WTC11 (cell line): Measurements from ENCODE around the gene TNFRSF4.

ENCODE experiments used
- ARID4B ChIP-seq: sonication (generic); formaldehyde crosslinking; IDR thresholded peaks from 2 replicates; pipeline ENCODE4 v1.8.0; 2023; ENCODE audit warnings: missing genetic modification reagents, mild to moderate bottlenecking, borderline replicate concordance
- CDX4 ChIP-seq: fragments of 250-450 bp; sonication (Bioruptor Pico); IDR thresholded peaks from 2 replicates; pipeline ENCODE4 v1.9.0; 2021; ENCODE audit warnings: moderate library complexity, mild to moderate bottlenecking, inconsistent platforms, borderline replicate concordance
- ESRRA ChIP-seq: sonication (generic); formaldehyde crosslinking; IDR thresholded peaks from 2 replicates; pipeline ENCODE4 v1.8.1; 2022; ENCODE audit warnings: mild to moderate bottlenecking, missing genetic modification reagents, borderline replicate concordance
- IRF2 ChIP-seq: sonication (generic); formaldehyde crosslinking; IDR thresholded peaks from 2 replicates; pipeline ENCODE4 v1.8.0; 2022; ENCODE audit warnings: low read depth, missing genetic modification reagents, borderline replicate concordance
- MAX ChIP-seq: sonication (generic); formaldehyde crosslinking; IDR thresholded peaks from 2 replicates; pipeline ENCODE4 v1.8.0; 2022; ENCODE audit warnings: mild to moderate bottlenecking, missing genetic modification reagents
- NFE2L1 ChIP-seq: sonication (generic); formaldehyde crosslinking; IDR thresholded peaks from 2 replicates; pipeline ENCODE4 v1.8.1; 2023; ENCODE audit warnings: missing genetic modification reagents
- STAT6 ChIP-seq: sonication (generic); formaldehyde crosslinking; conservative IDR thresholded peaks from 2 replicates; pipeline ENCODE4 v1.8.1; 2023; ENCODE audit warnings: mild to moderate bottlenecking, low read depth, missing genetic modification reagents, moderate library complexity
- USF1 ChIP-seq: sonication (generic); formaldehyde crosslinking; IDR thresholded peaks from 2 replicates; pipeline ENCODE4 v1.8.0; 2022; ENCODE audit warnings: mild to moderate bottlenecking, missing genetic modification reagents
- ZNF232 ChIP-seq: sonication (generic); formaldehyde crosslinking; IDR thresholded peaks from 2 replicates; pipeline ENCODE4 v1.8.0; 2022; ENCODE audit warnings: mild to moderate bottlenecking, missing genetic modification reagents
- ZSCAN18 ChIP-seq: fragments of 250-450 bp; sonication (Bioruptor Pico); IDR thresholded peaks from 2 replicates; pipeline ENCODE4 v2.1.2; 2022; ENCODE audit warnings: mild to moderate bottlenecking, moderate library complexity
- TF ChIP-seq, protein P1 (sequence below): fragments of 200-600 bp; IDR thresholded peaks from 2 replicates; pipeline ENCODE4 v1.8.0; 2022; ENCODE audit warnings: antibody characterized with exemption
- TF ChIP-seq, protein P2 (sequence below): fragments of 250-450 bp; sonication (Bioruptor Pico); IDR thresholded peaks from 2 replicates; pipeline ENCODE4 v1.8.0; 2021; ENCODE audit warnings: mild to moderate bottlenecking
- TF ChIP-seq, protein P3 (sequence below): sonication (generic); formaldehyde crosslinking; IDR thresholded peaks from 2 replicates; pipeline ENCODE4 v1.8.1; 2022; ENCODE audit warnings: mild to moderate bottlenecking, moderate library complexity, missing genetic modification reagents

GRCh38 chr1:1212780-1213344 lies 1.1 kb downstream of the TNFRSF4 start:
- TF ChIP-seq NFE2L1 (no peak), ESRRA (CRISPR knock-in tag) (no peak), IRF2 (CRISPR knock-in tag) (no peak), ZNF232 (CRISPR knock-in tag) (no peak), USF1 (no peak), ARID4B (CRISPR knock-in tag) (no peak), CDX4 (CRISPR knock-in tag) (no peak), STAT6 (CRISPR knock-in tag) (no peak), MAX (no peak), ZSCAN18 (no peak)
- TF ChIP-seq, protein P1, sequence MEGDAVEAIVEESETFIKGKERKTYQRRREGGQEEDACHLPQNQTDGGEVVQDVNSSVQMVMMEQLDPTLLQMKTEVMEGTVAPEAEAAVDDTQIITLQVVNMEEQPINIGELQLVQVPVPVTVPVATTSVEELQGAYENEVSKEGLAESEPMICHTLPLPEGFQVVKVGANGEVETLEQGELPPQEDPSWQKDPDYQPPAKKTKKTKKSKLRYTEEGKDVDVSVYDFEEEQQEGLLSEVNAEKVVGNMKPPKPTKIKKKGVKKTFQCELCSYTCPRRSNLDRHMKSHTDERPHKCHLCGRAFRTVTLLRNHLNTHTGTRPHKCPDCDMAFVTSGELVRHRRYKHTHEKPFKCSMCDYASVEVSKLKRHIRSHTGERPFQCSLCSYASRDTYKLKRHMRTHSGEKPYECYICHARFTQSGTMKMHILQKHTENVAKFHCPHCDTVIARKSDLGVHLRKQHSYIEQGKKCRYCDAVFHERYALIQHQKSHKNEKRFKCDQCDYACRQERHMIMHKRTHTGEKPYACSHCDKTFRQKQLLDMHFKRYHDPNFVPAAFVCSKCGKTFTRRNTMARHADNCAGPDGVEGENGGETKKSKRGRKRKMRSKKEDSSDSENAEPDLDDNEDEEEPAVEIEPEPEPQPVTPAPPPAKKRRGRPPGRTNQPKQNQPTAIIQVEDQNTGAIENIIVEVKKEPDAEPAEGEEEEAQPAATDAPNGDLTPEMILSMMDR: no peak
- TF ChIP-seq, protein P2, sequence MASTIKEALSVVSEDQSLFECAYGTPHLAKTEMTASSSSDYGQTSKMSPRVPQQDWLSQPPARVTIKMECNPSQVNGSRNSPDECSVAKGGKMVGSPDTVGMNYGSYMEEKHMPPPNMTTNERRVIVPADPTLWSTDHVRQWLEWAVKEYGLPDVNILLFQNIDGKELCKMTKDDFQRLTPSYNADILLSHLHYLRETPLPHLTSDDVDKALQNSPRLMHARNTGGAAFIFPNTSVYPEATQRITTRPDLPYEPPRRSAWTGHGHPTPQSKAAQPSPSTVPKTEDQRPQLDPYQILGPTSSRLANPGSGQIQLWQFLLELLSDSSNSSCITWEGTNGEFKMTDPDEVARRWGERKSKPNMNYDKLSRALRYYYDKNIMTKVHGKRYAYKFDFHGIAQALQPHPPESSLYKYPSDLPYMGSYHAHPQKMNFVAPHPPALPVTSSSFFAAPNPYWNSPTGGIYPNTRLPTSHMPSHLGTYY (CRISPR knock-in tag): no peak
- TF ChIP-seq, protein P3, sequence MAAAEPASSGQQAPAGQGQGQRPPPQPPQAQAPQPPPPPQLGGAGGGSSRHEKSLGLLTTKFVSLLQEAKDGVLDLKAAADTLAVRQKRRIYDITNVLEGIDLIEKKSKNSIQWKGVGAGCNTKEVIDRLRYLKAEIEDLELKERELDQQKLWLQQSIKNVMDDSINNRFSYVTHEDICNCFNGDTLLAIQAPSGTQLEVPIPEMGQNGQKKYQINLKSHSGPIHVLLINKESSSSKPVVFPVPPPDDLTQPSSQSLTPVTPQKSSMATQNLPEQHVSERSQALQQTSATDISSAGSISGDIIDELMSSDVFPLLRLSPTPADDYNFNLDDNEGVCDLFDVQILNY (CRISPR knock-in tag): no peak
